ENCODE measurements around the gene NDN. TPM values are rescaled to one million over a fixed set of nuclear protein-coding genes. Genes with fewer than 3 reads are reported as not detected.

NDN gene
- total and polyA plus RNA-seq, 2 of the 8 experiments (the other 6 are each of a cell fraction or from before 2014, with no cell fraction given) = 29.4 to 39.3 TPM

DNA sequence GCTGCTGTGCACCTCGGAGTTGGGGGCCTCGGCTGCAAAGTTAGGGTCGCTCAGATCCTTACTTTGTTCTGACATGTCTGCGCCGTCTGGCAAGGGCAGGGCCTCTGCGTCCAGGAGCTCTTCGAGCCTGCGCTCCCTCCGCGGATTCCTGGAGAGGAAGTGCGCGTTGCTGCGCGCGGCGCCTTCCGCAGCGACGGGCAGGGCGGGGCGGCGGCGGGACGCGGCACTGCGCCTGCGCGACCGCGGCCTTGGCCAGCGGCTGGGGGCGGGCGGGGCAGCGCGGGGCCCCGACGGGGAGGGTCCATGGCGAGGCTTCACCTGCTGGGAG is at the start of gene NDN (continued):
- no peak for TF ChIP-seq CHD7 (IDR thresholded peaks at IDR 0.05; ENCODE audit: insufficient replicate concordance, low read length)
- TF ChIP-seq USF2 (IDR thresholded peaks at IDR 0.05; ENCODE audit: low read length) = no peak
- no peak for TF ChIP-seq TAF7 (optimal IDR thresholded peaks at IDR 0.05; ENCODE audit: borderline replicate concordance, low read depth, low read length)
- peak in 1 of 2 experiments; percentile 56; a peak in 1 of 3 replicates for TF ChIP-seq EP300 (IDR thresholded peaks at IDR 0.05; ENCODE audit: borderline replicate concordance in 1 of 2, low read depth in 2 of 2, low read length in 2 of 2)
- TF ChIP-seq CREB1 (IDR thresholded peaks at IDR 0.05) = no peak
- no peak for TF ChIP-seq RNF2 (IDR thresholded peaks at IDR 0.05; ENCODE audit: borderline replicate concordance, low read depth, low read length, missing control alignments, poor library complexity, severe bottlenecking)
- no peak for TF ChIP-seq GABPA (IDR thresholded peaks at IDR 0.05; ENCODE audit: borderline replicate concordance, insufficient read depth, low read length)
- TF ChIP-seq KDM1A (IDR thresholded peaks at IDR 0.05; ENCODE audit: borderline replicate concordance, low read length) = no peak
- TF ChIP-seq EGR1 (IDR thresholded peaks at IDR 0.05; ENCODE audit: borderline replicate concordance, low read depth, low read length) = no peak
- no peak for TF ChIP-seq GTF2F1 (IDR thresholded peaks at IDR 0.05; ENCODE audit: borderline replicate concordance, low read depth, low read length)

Measured in H1 (cell line).